Tibial nerve (tissue), 4 donors: ENCODE measurements around the gene MND1. TPM values are rescaled to one million over a fixed set of nuclear protein-coding genes. Genes with fewer than 3 reads are reported as not detected.

Experiments used
- DNase-seq, 2 donors: peaks; one replicate each; pipeline ENCODE4 v3.0.0-alpha.2; 2019; ENCODE audit warnings: low spot score in 2 of 2
- H3K27ac ChIP-seq, 4 donors: fragments of 200-600 bp; sonication (generic) in 3 of 4; one replicate each; pipeline ENCODE4 v1.5.1; 2017 to 2019; ENCODE audit warnings: mild to moderate bottlenecking in 1 of 4
- H3K27me3 ChIP-seq, 2 donors: fragments of 200-600 bp; sonication (generic) in 1 of 2; one replicate each; pipeline versions ENCODE4 v1.5.1 to v1.6.0; 2017 to 2019
- H3K36me3 ChIP-seq, 3 donors: fragments of 200-600 bp; sonication (generic); one replicate each; pipeline ENCODE4 v1.5.1; 2018 to 2019
- H3K4me1 ChIP-seq, 4 donors: fragments of 200-600 bp; sonication (generic) in 3 of 4; one replicate each; pipeline ENCODE4 v1.5.1; 2017 to 2019
- H3K4me3 ChIP-seq, 4 donors: fragments of 200-600 bp; sonication (generic) in 3 of 4; one replicate each; pipeline ENCODE4 v1.5.1; 2017 to 2019; ENCODE audit warnings: mild to moderate bottlenecking in 1 of 4, moderate library complexity in 1 of 4
- H3K9me3 ChIP-seq, 4 donors: fragments of 200-600 bp; sonication (generic) in 3 of 4; one replicate each; pipeline ENCODE4 v1.5.1; 2017 to 2019
- CTCF ChIP-seq, 5 experiments: fragments of 200-600 bp in 3 of 5; fragments of 450-650 bp in 2 of 5; sonication (generic) in 3 of 5; IDR thresholded peaks; one replicate each; pipeline ENCODE4 v1.5.1; 2016 to 2019; ENCODE audit warnings: antibody characterized with exemption in 5 of 5, mild to moderate bottlenecking in 3 of 5, moderate library complexity in 2 of 5
- EP300 ChIP-seq, 2 donors: sonication (generic); formaldehyde crosslinking; IDR thresholded peaks; one replicate each; pipeline ENCODE4 v1.6.1; 2017; ENCODE audit warnings: antibody characterized with exemption in 2 of 2, mild to moderate bottlenecking in 1 of 2
- POLR2A ChIP-seq, 2 donors: fragments of 450-650 bp; IDR thresholded peaks; one replicate each; pipeline ENCODE4 v1.6.1; 2017; ENCODE audit warnings: antibody characterized with exemption in 2 of 2, mild to moderate bottlenecking in 2 of 2, moderate library complexity in 2 of 2
- WGBS, 2 donors: methylation state at CpG; one replicate each; pipeline ENCODE4 v1.1.5; 2018; 5-methylcytosine and 5-hydroxymethylcytosine counted together
- total RNA-seq, 4 donors: library from RNA; depleted of rRNA; stranded (reverse); fragments of >200 nt; gene quantifications; one replicate each; pipeline ENCODE4 v1.1.0, GENCODE V29; 2016

Gene MND1
- total RNA-seq, 4 donors from 2014 or later = 0.66 to 2.1 TPM; not detected in 2

GRCh38 chr4:153364061-153364460 lies 19.6 kb downstream of the MND1 start:
- no peaks in the 10 kb centered on the region for H3K36me3 ChIP-seq
- peaks cover 0 to 3% (median 0%) of the 10 kb centered on the region in 4 donors for H3K9me3 ChIP-seq
- TF ChIP-seq CTCF (IDR thresholded peaks at IDR 0.05) = no peak
- no peak for TF ChIP-seq POLR2A (IDR thresholded peaks at IDR 0.05)
- no peak for TF ChIP-seq EP300 (IDR thresholded peaks at IDR 0.05)
- 98% methylated on average over 4 of the region's 4 CpGs for WGBS, 2 donors
- H3K4me3 ChIP-seq = no peak overlapping the region
- no peaks in the 10 kb centered on the region for H3K4me1 ChIP-seq
- H3K27me3 ChIP-seq = no peaks in the 10 kb centered on the region
- H3K27ac ChIP-seq = no peak overlapping the region
- no peak for DNase-seq

- peak in 1 of 2 donors; percentile 14 for DNase-seq
- Histone ChIP-seq H3K27ac (no peak overlapping the region), H3K9me3 (peaks cover 0 to 3% (median 0%) of the 10 kb centered on the region in 4 donors), H3K4me1 (no peaks in the 10 kb centered on the region), H3K27me3 (no peaks in the 10 kb centered on the region), H3K36me3 (no peaks in the 10 kb centered on the region), H3K4me3 (no peak overlapping the region)
- no peak for TF ChIP-seq EP300 (IDR thresholded peaks at IDR 0.05)
- no peak for TF ChIP-seq CTCF (IDR thresholded peaks at IDR 0.05)
- no peak for TF ChIP-seq POLR2A (IDR thresholded peaks at IDR 0.05)
- 95 to 100% methylated on average over 2 of the region's 2 CpGs for WGBS, 2 donors
Measured at GRCh38 chr4:153365003-153365402, 20.5 kb downstream of the MND1 start.

GRCh38 chr4:153366486-153366885 lies 22.0 kb downstream of the MND1 start:
- H3K4me1 ChIP-seq = no peaks in the 10 kb centered on the region
- 75 to 88% methylated on average over 1 of the region's 1 CpG for WGBS, 2 donors

GRCh38 chr4:153367092-153367491 lies 22.6 kb downstream of the MND1 start:
- WGBS, 2 donors = 79 to 85% methylated on average over 1 of the region's 1 CpG
- H3K4me1 ChIP-seq = no peaks in the 10 kb centered on the region
- H3K4me3 ChIP-seq = no peak overlapping the region
- peaks cover 0 to 3% (median 0%) of the 10 kb centered on the region in 4 donors for H3K9me3 ChIP-seq
- no peak for DNase-seq
- H3K27ac ChIP-seq = no peak overlapping the region
- H3K27me3 ChIP-seq = no peaks in the 10 kb centered on the region
- H3K36me3 ChIP-seq = no peaks in the 10 kb centered on the region
- TF ChIP-seq POLR2A (IDR thresholded peaks at IDR 0.05) = no peak
- no peak for TF ChIP-seq CTCF (IDR thresholded peaks at IDR 0.05)
- TF ChIP-seq EP300 (IDR thresholded peaks at IDR 0.05) = no peak

More at GRCh38 chr4:153366486-153366885, 22.0 kb downstream of the MND1 start:
- no peaks in the 10 kb centered on the region for H3K36me3 ChIP-seq
- DNase-seq = no peak
- peaks cover 0 to 3% (median 0%) of the 10 kb centered on the region in 4 donors for H3K9me3 ChIP-seq
- no peak overlapping the region for H3K4me3 ChIP-seq
- no peaks in the 10 kb centered on the region for H3K27me3 ChIP-seq
- H3K27ac ChIP-seq = no peak overlapping the region
- TF ChIP-seq EP300 (IDR thresholded peaks at IDR 0.05) (no peak), POLR2A (IDR thresholded peaks at IDR 0.05) (no peak), CTCF (IDR thresholded peaks at IDR 0.05) (no peak)

- 94 to 95% methylated on average over 1 of the region's 1 CpG for WGBS, 2 donors
- H3K4me3 ChIP-seq = no peak overlapping the region
- TF ChIP-seq EP300 (IDR thresholded peaks at IDR 0.05) = no peak
- no peak for TF ChIP-seq POLR2A (IDR thresholded peaks at IDR 0.05)
- TF ChIP-seq CTCF (IDR thresholded peaks at IDR 0.05) = no peak
- no peaks in the 10 kb centered on the region for H3K27me3 ChIP-seq
- H3K4me1 ChIP-seq = no peaks in the 10 kb centered on the region
- no peaks in the 10 kb centered on the region for H3K36me3 ChIP-seq
- H3K27ac ChIP-seq = no peak overlapping the region
- DNase-seq = no peak
- H3K9me3 ChIP-seq = peaks cover 0 to 7% (median 0%) of the 10 kb centered on the region in 4 donors
Measured at GRCh38 chr4:153369021-153369420, 24.5 kb downstream of the MND1 start.
